Left ventricle myocardium superior (tissue), 1 donor: ENCODE results near the gene MIAT. TPM values are rescaled to one million over a fixed set of nuclear protein-coding genes. Genes with fewer than 3 reads are reported as not detected.

Source experiments
- ATAC-seq: fragments of 200-7000 bp; cut with Tn5 transposase; one replicate; pipeline ENCODE4 v1.9.1; 2020; ENCODE audit warnings: mild to moderate bottlenecking, moderate library complexity
- DNase-seq: peaks from one replicate; pipeline ENCODE4 v3.0.0-alpha.2; 2020
- intact Hi-C: fragments of 100-400 bp; cut with micrococcal nuclease; formaldehyde crosslinking; loops from one replicate; pipeline ENCODE4 v1.11.0; 2022
- total RNA-seq: library from RNA; stranded (reverse); fragmentation: NEBNext Ultra II Directional; extraction: Animal tissue kit (Norgen Biotek cat#: 25700); gene quantifications from one replicate; pipeline ENCODE4 v1.2.1, GENCODE V29; 2021
- donor health status: DM: no; HTN: yes; CAD: no; lungs with severe emphysema.

MIAT gene
- total RNA-seq, 1 donor from 2014 or later, result 1.9 TPM

- DNase-seq (no peak), ATAC-seq (no peak)
- intact Hi-C loops, result no loop called here
Measured at GRCh38 chr22:26711205-26711963, 54.0 kb downstream of the MIAT start.

GRCh38 chr22:26712158-26712557 is 54.8 kb downstream of the MIAT start:
- ATAC-seq (no peak), DNase-seq (no peak)
- intact Hi-C loops, result no loop called here

GRCh38 chr22:26713823-26714449 is 56.5 kb downstream of the MIAT start:
- DNase-seq (no peak), ATAC-seq (peak; percentile 31)
- intact Hi-C loops, result no loop called here

- ATAC-seq, result no peak
- DNase-seq, result no peak
- intact Hi-C loops, result no loop called here
Measured at GRCh38 chr22:26714971-26715370, 57.6 kb downstream of the MIAT start.

GRCh38 chr22:26715392-26715936 is 58.1 kb downstream of the MIAT start:
- ATAC-seq (no peak), DNase-seq (no peak)
- intact Hi-C loops, result no loop called here

GRCh38 chr22:26718488-26718887 is 61.1 kb downstream of the MIAT start:
- no peak for ATAC-seq
- no peak for DNase-seq
- intact Hi-C loops, result no loop called here

GRCh38 chr22:26718905-26719304 is 61.5 kb downstream of the MIAT start:
- ATAC-seq (no peak), DNase-seq (no peak)
- intact Hi-C loops, result no loop called here

- ATAC-seq, result no peak
- intact Hi-C loops, result no loop called here
- DNase-seq, result no peak
Measured at GRCh38 chr22:26722159-26722558, 64.8 kb downstream of the MIAT start.

GRCh38 chr22:26724414-26724813 is 67.0 kb downstream of the MIAT start:
- DNase-seq (no peak), ATAC-seq (no peak)
- intact Hi-C loops, result no loop called here

GRCh38 chr22:26725012-26725676 is 67.8 kb downstream of the MIAT start:
- ATAC-seq, result no peak

More at GRCh38 chr22:26725012-26725676, 67.8 kb downstream of the MIAT start:
- intact Hi-C loops, result no loop called here
- no peak for DNase-seq

Other genes starting within 250 kb of the MIAT start
- 0.12 TPM for gene ASPHD2, start 228.3 kb upstream of the MIAT start, total RNA-seq
- gene HPS4, start 173.8 kb upstream of the MIAT start, total RNA-seq, result 10.0 TPM
- 23.5 TPM for gene SRRD, start 173.7 kb upstream of the MIAT start, total RNA-seq
- 22.3 TPM for gene TFIP11, start 145.1 kb upstream of the MIAT start, total RNA-seq
- 27.1 TPM for gene TPST2, start 67.5 kb upstream of the MIAT start, total RNA-seq
- gene CRYBB1, start 39.6 kb upstream of the MIAT start, total RNA-seq, result 0.64 TPM
- gene CRYBA4, start 35.6 kb upstream of the MIAT start, total RNA-seq, result not detected